ENCODE results near the gene RGP1.

DNA sequence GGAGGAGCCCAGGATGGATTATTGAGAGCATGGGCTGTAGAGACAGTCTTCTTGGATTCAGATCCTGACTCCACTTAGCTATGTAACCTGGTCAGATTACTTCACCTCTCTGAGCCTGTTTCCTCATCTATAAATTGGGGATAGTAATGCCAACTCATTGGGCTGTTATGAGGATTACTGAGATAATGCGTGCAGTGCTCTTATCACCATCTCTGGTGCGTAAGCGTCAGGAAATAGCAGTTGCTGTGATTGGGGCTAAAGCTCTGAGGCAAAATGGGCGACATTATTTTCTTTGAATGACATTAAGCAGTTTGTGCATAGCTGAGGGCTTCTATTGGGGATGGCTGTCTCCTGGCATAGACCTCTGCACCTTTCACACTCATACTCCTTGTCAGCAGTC lies 6.0 kb downstream of the RGP1 start:
- TF ChIP-seq CTCF (IDR thresholded peaks at IDR 0.05), result no peak
- TF ChIP-seq POLR2A (IDR thresholded peaks at IDR 0.05), result no peak

Data from testis (tissue), 2 donors.